ENCODE results near the gene DLG2.

Gene DLG2

DNA sequence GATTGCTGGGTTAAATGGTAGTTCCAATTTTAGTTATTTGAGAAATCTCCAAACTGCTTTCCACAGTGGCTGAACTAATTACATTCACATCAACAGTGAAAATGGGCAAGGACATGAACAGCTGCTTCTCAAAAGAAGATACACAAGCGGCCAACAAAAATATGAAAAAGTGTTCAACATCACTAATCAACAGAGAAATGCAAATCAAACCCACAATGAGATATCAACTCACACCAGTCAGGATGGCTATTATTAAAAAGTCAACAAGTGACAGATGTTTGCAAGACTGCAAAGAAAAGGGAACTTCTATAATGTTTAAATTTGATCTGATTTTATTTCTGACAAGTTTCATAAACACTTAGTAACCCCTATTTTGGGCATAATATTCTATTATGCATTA is 537.5 kb downstream of the DLG2 start:
- TF ChIP-seq, protein P1, sequence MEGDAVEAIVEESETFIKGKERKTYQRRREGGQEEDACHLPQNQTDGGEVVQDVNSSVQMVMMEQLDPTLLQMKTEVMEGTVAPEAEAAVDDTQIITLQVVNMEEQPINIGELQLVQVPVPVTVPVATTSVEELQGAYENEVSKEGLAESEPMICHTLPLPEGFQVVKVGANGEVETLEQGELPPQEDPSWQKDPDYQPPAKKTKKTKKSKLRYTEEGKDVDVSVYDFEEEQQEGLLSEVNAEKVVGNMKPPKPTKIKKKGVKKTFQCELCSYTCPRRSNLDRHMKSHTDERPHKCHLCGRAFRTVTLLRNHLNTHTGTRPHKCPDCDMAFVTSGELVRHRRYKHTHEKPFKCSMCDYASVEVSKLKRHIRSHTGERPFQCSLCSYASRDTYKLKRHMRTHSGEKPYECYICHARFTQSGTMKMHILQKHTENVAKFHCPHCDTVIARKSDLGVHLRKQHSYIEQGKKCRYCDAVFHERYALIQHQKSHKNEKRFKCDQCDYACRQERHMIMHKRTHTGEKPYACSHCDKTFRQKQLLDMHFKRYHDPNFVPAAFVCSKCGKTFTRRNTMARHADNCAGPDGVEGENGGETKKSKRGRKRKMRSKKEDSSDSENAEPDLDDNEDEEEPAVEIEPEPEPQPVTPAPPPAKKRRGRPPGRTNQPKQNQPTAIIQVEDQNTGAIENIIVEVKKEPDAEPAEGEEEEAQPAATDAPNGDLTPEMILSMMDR (conservative IDR thresholded peaks at IDR 0.05; ENCODE audit: low read depth, low read length) = no peak

DNA sequence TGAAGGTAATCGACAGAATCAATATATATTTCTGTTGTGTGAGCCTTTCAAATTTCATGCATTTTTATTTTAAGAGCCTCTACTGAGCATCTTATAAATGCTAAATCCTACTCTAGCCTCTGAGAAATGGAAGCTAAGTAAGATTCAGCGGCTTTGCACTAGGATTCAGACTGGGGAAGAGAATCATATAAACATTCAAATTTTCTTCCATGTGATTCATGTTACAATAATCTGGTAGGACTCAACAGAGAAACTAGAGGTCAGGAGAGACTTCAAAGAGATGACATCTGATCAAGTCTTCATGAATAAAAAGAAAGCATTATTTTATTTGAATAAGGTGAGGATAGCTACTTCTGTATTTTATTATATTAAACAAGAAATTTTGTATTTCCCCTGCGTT is 538.9 kb downstream of the DLG2 start:
- TF ChIP-seq, protein P1 (conservative IDR thresholded peaks at IDR 0.05; ENCODE audit: low read depth, low read length) = no peak
- H3K4me3 ChIP-seq (ENCODE audit: low read depth, low read length) = no peak overlapping the region
- DNase-seq (ENCODE audit: low read depth) = peak; percentile 56

More for the DNA sequence above, 537.5 kb downstream of the DLG2 start:
- DNase-seq (ENCODE audit: low read depth) = no peak
- H3K4me3 ChIP-seq (ENCODE audit: low read depth, low read length) = no peak overlapping the region

DNA sequence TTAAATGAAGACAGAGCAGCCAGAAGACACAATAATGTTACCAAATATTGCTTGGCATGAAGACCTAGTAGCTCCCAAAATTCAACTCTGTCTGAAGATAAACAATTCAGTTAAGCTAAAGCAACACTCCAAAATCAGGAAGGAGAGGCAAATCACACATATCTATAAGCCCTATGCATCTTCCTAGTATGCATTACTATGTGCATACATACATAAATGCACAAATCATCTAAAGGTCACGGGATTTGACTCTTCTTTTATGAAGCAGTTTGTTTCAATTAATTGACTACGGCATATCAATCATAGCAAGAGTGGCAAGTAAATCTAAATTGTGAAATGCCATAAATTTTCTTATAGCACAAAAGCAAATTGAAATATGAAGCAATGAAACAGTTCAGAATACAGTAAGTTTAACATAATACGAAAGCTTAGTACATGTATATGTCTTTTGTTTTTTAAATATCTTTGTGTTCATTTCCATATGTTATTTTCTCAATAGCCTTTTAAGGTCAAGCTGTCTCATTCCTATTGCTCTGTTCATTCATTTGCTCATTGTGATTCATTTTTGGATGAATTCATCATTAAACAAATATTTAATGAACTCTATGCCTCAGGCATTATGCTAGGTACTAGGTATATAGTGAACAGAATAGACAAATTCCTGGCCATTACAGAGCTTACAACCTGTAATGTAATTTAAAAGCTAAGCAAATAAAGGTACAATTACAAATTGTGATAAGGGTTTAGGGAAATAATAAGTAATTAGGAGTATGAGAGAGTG is 540.5 kb downstream of the DLG2 start:
- H3K4me3 ChIP-seq (ENCODE audit: low read depth, low read length) = no peak overlapping the region

DNA sequence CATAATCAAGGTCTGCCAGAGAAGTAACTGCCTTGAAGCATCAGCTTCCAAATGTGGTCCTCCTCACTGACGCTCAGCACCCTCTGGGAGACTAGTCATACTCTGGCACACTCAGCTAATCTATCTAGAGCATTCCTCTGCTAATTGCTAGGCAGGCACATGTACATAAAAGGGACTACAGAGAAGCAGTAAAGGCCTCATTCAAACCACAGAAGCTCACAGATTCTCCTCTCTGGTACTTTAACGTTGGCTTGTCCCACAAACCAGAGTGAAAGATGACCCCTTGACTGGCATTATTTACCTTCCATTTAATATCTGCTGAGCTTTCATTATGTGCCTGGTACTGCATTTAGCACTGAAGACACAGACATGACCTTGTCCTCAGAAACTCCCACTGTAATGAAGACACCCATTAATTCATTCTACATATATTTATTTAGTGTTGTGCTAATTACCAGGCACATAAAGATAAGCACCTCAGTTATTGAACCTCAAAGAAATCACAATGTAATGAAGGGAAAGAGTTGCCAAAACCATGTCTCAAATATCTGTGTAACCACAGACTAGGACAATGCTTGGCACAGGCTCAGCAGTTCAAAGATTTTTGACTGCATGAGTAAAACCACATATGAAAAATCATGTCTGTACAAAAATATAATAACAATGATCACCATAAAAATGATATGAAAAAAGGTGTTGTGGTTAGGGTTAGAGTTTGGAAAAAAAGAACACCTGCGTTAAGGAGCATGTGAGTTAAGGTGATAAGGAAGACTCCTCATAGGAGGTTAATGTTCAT is 550.4 kb downstream of the DLG2 start:
- TF ChIP-seq, protein P1 (conservative IDR thresholded peaks at IDR 0.05; ENCODE audit: low read depth, low read length) = no peak
- peak; percentile 64 for DNase-seq (ENCODE audit: low read depth)
- no peak overlapping the region for H3K4me3 ChIP-seq (ENCODE audit: low read depth, low read length)

More for the DNA sequence above, 540.5 kb downstream of the DLG2 start:
- TF ChIP-seq, protein P1 (conservative IDR thresholded peaks at IDR 0.05; ENCODE audit: low read depth, low read length) = no peak
- peak; percentile 8 for DNase-seq (ENCODE audit: low read depth)

DNA sequence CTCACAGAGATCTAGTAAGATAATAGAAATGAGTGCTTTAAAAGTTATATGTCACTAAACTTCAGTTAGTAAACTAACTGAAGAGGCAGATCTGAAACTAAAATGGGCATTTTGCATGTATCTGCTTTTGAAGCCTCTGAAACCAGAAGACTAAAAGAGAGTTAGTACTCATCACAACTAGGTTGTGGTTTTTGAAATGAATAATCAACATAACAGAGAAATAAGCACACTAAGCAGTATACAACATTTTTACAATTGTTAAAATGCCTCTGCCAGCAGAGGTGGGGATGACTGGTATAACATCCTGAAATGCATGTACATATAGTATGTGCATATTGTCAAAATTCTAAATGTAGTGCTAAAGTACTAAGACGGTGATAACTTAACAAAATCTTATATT is 564.5 kb downstream of the DLG2 start:
- DNase-seq (ENCODE audit: low read depth) = no peak
- TF ChIP-seq, protein P1 (conservative IDR thresholded peaks at IDR 0.05; ENCODE audit: low read depth, low read length) = no peak
- H3K4me3 ChIP-seq (ENCODE audit: low read depth, low read length) = no peak overlapping the region

DNA sequence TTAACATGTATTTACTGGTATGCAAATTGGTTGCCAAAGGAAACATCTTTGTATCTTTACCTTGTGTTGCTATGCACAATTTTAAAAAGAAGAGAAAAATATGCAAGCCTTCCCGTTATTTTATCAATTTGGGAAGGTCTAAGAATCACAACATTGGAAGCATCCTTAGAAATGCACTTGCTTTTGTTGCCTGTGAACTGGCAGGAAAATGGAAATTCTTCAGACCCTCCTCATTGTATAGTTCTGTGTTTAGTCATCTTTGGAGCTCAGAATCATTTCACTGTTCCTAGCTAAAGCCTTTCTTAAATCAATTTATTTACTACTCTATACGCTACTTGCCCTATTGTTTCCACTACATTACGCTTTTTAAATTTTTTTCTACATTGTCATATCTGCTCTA is 574.5 kb downstream of the DLG2 start:
- TF ChIP-seq, protein P1 (conservative IDR thresholded peaks at IDR 0.05; ENCODE audit: low read depth, low read length) = no peak
- no peak overlapping the region for H3K4me3 ChIP-seq (ENCODE audit: low read depth, low read length)
- no peak for DNase-seq (ENCODE audit: low read depth)

Data from choroid plexus epithelial cell (primary cell).